ENCODE measurements around the gene RTN1.

DNA sequence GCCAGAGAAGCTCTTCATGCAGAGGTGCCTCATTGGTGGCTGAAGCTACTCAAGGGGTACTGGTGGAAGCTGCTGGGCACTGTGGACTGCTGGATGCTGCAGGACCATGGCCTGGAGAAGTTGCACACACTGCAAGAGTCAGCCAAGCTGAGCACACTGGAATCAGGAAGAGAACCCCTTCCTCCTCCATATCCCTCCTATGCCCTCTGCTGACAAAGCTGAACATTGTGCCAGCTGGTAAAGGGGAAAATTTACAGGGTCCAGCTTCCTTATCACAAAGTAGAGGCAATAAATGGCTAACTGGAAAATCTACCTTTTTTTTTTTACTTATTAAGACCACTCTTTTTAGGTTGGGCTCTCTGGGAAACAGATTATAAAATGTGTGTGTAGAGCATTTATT lies 300.5 kb downstream of the RTN1 start:
- TF ChIP-seq, protein P1, sequence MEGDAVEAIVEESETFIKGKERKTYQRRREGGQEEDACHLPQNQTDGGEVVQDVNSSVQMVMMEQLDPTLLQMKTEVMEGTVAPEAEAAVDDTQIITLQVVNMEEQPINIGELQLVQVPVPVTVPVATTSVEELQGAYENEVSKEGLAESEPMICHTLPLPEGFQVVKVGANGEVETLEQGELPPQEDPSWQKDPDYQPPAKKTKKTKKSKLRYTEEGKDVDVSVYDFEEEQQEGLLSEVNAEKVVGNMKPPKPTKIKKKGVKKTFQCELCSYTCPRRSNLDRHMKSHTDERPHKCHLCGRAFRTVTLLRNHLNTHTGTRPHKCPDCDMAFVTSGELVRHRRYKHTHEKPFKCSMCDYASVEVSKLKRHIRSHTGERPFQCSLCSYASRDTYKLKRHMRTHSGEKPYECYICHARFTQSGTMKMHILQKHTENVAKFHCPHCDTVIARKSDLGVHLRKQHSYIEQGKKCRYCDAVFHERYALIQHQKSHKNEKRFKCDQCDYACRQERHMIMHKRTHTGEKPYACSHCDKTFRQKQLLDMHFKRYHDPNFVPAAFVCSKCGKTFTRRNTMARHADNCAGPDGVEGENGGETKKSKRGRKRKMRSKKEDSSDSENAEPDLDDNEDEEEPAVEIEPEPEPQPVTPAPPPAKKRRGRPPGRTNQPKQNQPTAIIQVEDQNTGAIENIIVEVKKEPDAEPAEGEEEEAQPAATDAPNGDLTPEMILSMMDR (IDR thresholded peaks at IDR 0.05), result no peak
- TF ChIP-seq EZH2 (IDR thresholded peaks at IDR 0.05; ENCODE audit: borderline replicate concordance, insufficient read depth, low read depth, low read length, poor library complexity, severe bottlenecking), result no peak
